SJCRH30 (cell line): ENCODE data around the gene FXYD6. TPM values are rescaled to one million over a fixed set of nuclear protein-coding genes. Genes with fewer than 3 reads are reported as not detected.
"Not testable (repeated sequence)": the region's sequence is repeated elsewhere in the genome, so short reads cannot be mapped to it uniquely, and the experiment has no call there.

Source experiments
- DNase-seq, 2 experiments: peaks; one replicate each; pipeline ENCODE4 v3.0.0-alpha.2; 2015 to 2020
- H3K27ac ChIP-seq: fragments of 250-450 bp; sonication (Bioruptor Pico); 2 replicates; pipeline ENCODE4 v1.5.1; 2020; ENCODE audit warnings: mild to moderate bottlenecking, moderate library complexity
- H3K27me3 ChIP-seq: fragments of 250-450 bp; sonication (Bioruptor Pico); 2 replicates; pipeline ENCODE4 v1.5.1; 2020; ENCODE audit warnings: mild to moderate bottlenecking, moderate library complexity
- H3K36me3 ChIP-seq: fragments of 250-450 bp; sonication (Bioruptor Pico); 2 replicates; pipeline ENCODE4 v1.5.1; 2020; ENCODE audit warnings: mild to moderate bottlenecking, moderate library complexity
- H3K4me1 ChIP-seq: fragments of 250-450 bp; sonication (Bioruptor Pico); 2 replicates; pipeline ENCODE4 v1.5.1; 2020; ENCODE audit warnings: mild to moderate bottlenecking, moderate library complexity
- H3K4me3 ChIP-seq: fragments of 250-450 bp; sonication (Bioruptor Pico); 2 replicates; pipeline ENCODE4 v1.5.1; 2020; ENCODE audit warnings: mild to moderate bottlenecking, moderate library complexity
- H3K9me3 ChIP-seq: fragments of 250-450 bp; sonication (Bioruptor Pico); replicated peaks from 2 replicates; pipeline ENCODE4 v1.5.1; 2020; ENCODE audit warnings: mild to moderate bottlenecking, moderate library complexity
- total RNA-seq: library from RNA; depleted of rRNA; stranded (reverse); fragments of >200 nt; shearing (Covaris generic); gene quantifications from 2 replicates; pipeline ENCODE4 v1.2.3, GENCODE V29; 2014; rRNA removed

Gene FXYD6
- 86.9 and 90.1 TPM in 2 replicates for total RNA-seq

- Histone ChIP-seq H3K27me3 (no peaks in the 10 kb centered on the region), H3K4me3 (peak within 1 kb of the TSS; percentile 89)
- DNase-seq = peak; percentile 83 to 86
These were observed at the start of gene FXYD6 for GRCh38 chr11:117876341-117877119. Gene FXYD6, minus strand, starts transcription at chr11:117876658. Its CDS starts 33,882 bp downstream, at chr11:117842776.

DNA sequence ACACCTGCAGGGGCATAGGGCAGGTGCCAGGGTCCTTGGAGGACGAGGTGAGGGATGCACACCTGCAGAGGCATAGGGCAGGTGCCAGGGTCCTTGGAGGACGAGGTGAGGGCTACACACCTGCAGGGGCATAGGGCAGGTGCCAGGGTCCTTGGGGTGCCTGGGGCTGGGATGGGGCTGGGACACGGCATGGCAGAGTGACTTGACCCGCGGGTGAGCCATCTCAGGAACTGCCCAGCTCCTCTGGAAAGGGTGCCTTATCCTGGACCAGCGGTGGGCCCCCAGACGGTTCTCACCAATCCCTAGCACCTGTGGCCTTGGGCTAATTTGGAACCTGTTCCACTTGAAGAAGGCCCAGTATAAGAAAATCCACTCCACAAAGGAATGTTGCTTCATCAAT, 49.7 kb upstream of the FXYD6 start:
- H3K9me3 ChIP-seq, H3K27ac ChIP-seq, H3K36me3 ChIP-seq, H3K4me3 ChIP-seq, H3K4me1 ChIP-seq, H3K27me3 ChIP-seq, DNase-seq: not testable (repeated sequence)

More at GRCh38 chr11:117876341-117877119, at the start of gene FXYD6:
- no peaks in the 10 kb centered on the region for H3K36me3 ChIP-seq
- peaks cover 21% of the 10 kb centered on the region for H3K4me1 ChIP-seq
- no peaks in the 10 kb centered on the region for H3K9me3 ChIP-seq
- H3K27ac ChIP-seq = peak within 1 kb of the TSS; percentile 80

GRCh38 chr11:117925198-117925925, 48.9 kb upstream of the FXYD6 start:
- DNase-seq = no peak
- H3K9me3 ChIP-seq = no peaks in the 10 kb centered on the region
- no peak overlapping the region for H3K27ac ChIP-seq
- no peaks in the 10 kb centered on the region for H3K36me3 ChIP-seq
- H3K4me3 ChIP-seq = no peak overlapping the region
- H3K4me1 ChIP-seq = no peaks in the 10 kb centered on the region
- no peaks in the 10 kb centered on the region for H3K27me3 ChIP-seq

- Histone ChIP-seq H3K36me3 (no peaks in the 10 kb centered on the region), H3K27me3 (no peaks in the 10 kb centered on the region), H3K9me3 (no peaks in the 10 kb centered on the region), H3K4me1 (no peaks in the 10 kb centered on the region), H3K27ac (no peak overlapping the region), H3K4me3 (no peak overlapping the region)
- DNase-seq = no peak
These were observed 48.2 kb upstream of the FXYD6 start for GRCh38 chr11:117924631-117925170.

DNA sequence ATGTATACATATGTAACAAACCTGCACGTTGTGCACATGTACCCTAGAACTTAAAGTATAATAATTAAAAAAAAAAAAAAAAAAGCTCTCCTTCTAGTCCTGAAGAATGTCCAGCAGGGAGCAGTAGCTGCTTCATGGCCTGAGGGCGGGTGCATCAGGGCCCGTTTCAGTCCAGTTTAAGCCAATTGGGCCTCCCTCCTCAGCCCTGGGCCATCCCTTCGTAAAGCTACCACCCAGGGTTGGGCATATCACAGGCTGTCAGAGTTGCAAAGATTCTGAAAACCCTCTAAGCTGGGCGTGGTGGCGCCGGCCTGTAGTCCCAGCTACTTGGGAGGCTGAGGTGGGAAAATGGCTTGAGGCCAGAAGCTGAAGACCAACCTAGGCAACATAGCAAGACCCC, 47.3 kb upstream of the FXYD6 start:
- no peak for DNase-seq
- no peaks in the 10 kb centered on the region for H3K27me3 ChIP-seq
- H3K36me3 ChIP-seq = no peaks in the 10 kb centered on the region
- H3K27ac ChIP-seq = no peak overlapping the region
- H3K4me1 ChIP-seq = no peaks in the 10 kb centered on the region
- no peaks in the 10 kb centered on the region for H3K9me3 ChIP-seq
- no peak overlapping the region for H3K4me3 ChIP-seq

GRCh38 chr11:117923275-117923674, 46.8 kb upstream of the FXYD6 start:
- DNase-seq = no peak
- H3K27me3 ChIP-seq = no peaks in the 10 kb centered on the region

GRCh38 chr11:117921893-117922292, 45.4 kb upstream of the FXYD6 start:
- Histone ChIP-seq H3K4me3 (no peak overlapping the region), H3K9me3 (no peaks in the 10 kb centered on the region), H3K27me3 (no peaks in the 10 kb centered on the region), H3K27ac (no peak overlapping the region), H3K4me1 (no peaks in the 10 kb centered on the region), H3K36me3 (no peaks in the 10 kb centered on the region)
- DNase-seq = no peak

More at GRCh38 chr11:117923275-117923674, 46.8 kb upstream of the FXYD6 start:
- H3K9me3 ChIP-seq = no peaks in the 10 kb centered on the region
- H3K36me3 ChIP-seq = no peaks in the 10 kb centered on the region
- no peak overlapping the region for H3K27ac ChIP-seq
- no peaks in the 10 kb centered on the region for H3K4me1 ChIP-seq
- H3K4me3 ChIP-seq = no peak overlapping the region

GRCh38 chr11:117921456-117921855, 45.0 kb upstream of the FXYD6 start:
- no peak for DNase-seq
- no peaks in the 10 kb centered on the region for H3K9me3 ChIP-seq
- no peaks in the 10 kb centered on the region for H3K36me3 ChIP-seq
- no peaks in the 10 kb centered on the region for H3K27me3 ChIP-seq
- no peak overlapping the region for H3K4me3 ChIP-seq
- no peak overlapping the region for H3K27ac ChIP-seq
- no peaks in the 10 kb centered on the region for H3K4me1 ChIP-seq

GRCh38 chr11:117919781-117920221, 43.3 kb upstream of the FXYD6 start:
- DNase-seq = no peak
- Histone ChIP-seq H3K4me1 (no peaks in the 10 kb centered on the region), H3K27ac (no peak overlapping the region)

GRCh38 chr11:117919341-117919740, 42.9 kb upstream of the FXYD6 start:
- Histone ChIP-seq H3K27ac (no peak overlapping the region), H3K9me3 (no peaks in the 10 kb centered on the region), H3K4me3 (no peak overlapping the region), H3K4me1 (no peaks in the 10 kb centered on the region), H3K36me3 (no peaks in the 10 kb centered on the region), H3K27me3 (no peaks in the 10 kb centered on the region)
- no peak for DNase-seq

More at GRCh38 chr11:117919781-117920221, 43.3 kb upstream of the FXYD6 start:
- no peaks in the 10 kb centered on the region for H3K9me3 ChIP-seq
- H3K36me3 ChIP-seq = no peaks in the 10 kb centered on the region
- H3K4me3 ChIP-seq = no peak overlapping the region
- H3K27me3 ChIP-seq = no peaks in the 10 kb centered on the region

GRCh38 chr11:117918366-117919255, 42.2 kb upstream of the FXYD6 start:
- Histone ChIP-seq H3K4me3 (no peak overlapping the region), H3K27ac (no peak overlapping the region), H3K9me3 (no peaks in the 10 kb centered on the region), H3K36me3 (no peaks in the 10 kb centered on the region), H3K4me1 (no peaks in the 10 kb centered on the region), H3K27me3 (no peaks in the 10 kb centered on the region)
- DNase-seq = no peak

- no peaks in the 10 kb centered on the region for H3K36me3 ChIP-seq
- no peak overlapping the region for H3K27ac ChIP-seq
- no peaks in the 10 kb centered on the region for H3K27me3 ChIP-seq
- no peaks in the 10 kb centered on the region for H3K9me3 ChIP-seq
- no peak overlapping the region for H3K4me3 ChIP-seq
- no peaks in the 10 kb centered on the region for H3K4me1 ChIP-seq
- DNase-seq = no peak
These were observed 41.2 kb upstream of the FXYD6 start for GRCh38 chr11:117917591-117918151.

- H3K4me3 ChIP-seq = no peak overlapping the region
- H3K27me3 ChIP-seq = no peaks in the 10 kb centered on the region
- no peak overlapping the region for H3K27ac ChIP-seq
- no peaks in the 10 kb centered on the region for H3K4me1 ChIP-seq
- no peaks in the 10 kb centered on the region for H3K9me3 ChIP-seq
- DNase-seq = no peak
- no peaks in the 10 kb centered on the region for H3K36me3 ChIP-seq
These were observed 40.5 kb upstream of the FXYD6 start for GRCh38 chr11:117916956-117917355.

GRCh38 chr11:117915672-117916235, 39.3 kb upstream of the FXYD6 start:
- Histone ChIP-seq H3K36me3 (no peaks in the 10 kb centered on the region), H3K27ac (no peak overlapping the region), H3K9me3 (no peaks in the 10 kb centered on the region), H3K4me1 (no peaks in the 10 kb centered on the region), H3K27me3 (no peaks in the 10 kb centered on the region), H3K4me3 (no peak overlapping the region)
- no peak for DNase-seq
